Fibroblast of skin of left biceps (primary cell): Measurements from ENCODE around the gene PLCH1.

Source experiments
- DNase-seq, 2 experiments: peaks; one replicate each; pipeline ENCODE4 v3.0.0-alpha.2; 2013; ENCODE audit warnings: low read depth in 2 of 2

The PLCH1 gene

DNA sequence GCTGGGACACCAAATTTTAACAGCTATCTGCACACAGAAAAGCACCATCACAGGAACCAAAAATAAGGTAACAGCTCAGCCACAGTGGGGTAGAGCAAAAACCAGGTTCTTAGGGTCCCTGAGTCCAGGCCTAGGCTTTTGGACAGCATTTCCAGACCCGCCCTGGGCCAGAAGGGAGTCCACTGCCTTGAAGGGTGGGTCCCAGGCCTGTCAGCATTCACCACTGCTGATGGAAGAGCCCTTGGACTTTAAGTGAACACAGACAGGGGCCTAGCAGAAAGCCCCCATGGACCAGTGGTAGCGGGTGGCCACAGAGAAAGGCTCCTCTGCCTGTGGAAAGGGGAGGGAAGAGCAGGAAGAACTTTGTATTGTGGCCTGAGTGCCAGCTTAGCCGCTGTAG, 56.4 kb downstream of the PLCH1 start:
- DNase-seq = no peak

DNA sequence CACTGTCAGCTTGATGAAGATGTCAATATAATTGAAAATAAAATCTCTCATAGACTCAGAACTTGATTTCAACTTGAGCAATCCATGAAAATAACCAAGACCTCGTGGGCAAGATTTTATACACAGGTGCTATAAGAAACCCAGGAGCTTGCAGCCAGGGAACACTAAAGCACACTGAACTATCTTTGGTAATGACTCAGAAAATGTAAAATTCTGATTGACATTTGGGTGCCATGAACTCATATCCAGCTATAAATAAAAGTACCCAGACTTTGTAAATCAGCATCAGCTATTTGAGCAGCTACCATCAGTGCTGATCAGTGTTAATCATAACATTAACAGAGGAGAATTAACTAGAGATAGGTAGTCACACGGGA, 61.5 kb downstream of the PLCH1 start:
- DNase-seq = no peak

DNA sequence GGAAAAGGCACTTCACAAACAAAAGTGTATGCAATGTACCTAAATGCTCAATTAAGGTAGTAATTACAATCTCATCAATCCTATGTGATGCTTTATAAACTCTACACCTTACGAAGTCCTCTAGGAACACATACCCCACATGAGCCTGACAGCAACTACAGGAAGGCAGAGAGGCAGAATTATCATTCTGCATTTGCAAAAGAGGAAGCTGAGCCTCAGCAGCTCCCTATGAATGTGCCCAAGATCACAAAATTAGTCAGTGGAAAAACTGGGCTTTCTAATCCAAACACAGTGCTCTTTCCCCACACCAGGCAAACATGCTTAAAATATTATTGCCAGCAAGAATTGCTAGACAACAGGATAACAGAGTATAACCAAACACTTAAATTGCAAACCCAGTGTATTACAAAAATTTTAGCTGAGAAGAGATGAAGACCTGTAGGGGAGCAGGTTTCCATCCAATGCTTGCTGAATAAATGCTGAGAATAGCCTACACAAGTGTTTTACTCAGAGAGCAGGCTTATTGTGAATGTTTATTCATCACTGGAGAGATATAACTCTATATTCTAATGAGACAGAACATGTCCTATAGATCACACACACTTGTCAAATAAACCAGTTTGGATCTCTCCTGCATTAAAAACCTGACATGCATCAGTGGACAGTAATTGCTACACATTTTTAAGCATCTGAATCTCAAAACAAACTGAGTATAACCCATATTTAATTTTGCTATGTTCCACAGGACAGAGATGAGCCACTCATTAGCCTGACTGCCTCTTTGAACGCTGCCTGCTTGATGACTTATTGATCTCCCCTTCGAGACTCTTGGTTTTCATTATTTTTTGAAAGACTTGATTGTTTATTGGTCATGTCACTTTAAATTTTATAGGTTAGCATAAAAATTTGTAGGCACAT, 62.2 kb downstream of the PLCH1 start:
- no peak for DNase-seq

DNA sequence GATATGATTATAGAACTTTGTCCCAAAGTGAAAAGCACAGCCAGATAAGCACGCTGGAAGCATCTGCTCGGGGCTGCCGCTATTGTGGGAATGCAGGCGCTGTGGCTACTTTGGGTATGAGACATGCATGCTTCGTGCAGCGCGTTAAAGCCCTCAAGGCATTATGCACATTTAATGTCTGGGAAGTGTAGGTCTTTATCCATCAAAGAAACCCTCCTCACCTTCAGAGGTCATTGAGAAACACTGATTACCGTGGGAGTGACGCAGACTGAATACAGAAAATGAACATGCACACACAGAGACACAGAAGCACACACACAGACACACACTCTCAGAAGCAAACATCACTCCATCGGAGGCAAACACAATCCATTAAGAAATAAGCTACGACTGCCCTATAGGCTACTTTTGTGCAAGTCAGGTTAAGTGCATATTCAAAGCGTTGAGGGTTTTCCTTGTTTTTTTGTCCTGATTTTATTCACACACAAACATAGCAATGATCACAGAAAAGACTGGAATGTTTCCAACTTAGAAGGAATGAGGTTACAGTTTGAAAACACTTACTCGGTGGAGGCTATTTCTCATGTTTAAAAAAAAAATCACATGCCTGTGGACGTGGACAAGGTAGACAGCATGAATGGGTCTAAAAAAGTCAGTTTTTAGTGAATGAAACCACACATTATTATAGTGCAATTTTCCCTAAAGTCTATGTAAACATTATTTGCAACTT, 68.5 kb downstream of the PLCH1 start:
- peak in 1 of 2 experiments; percentile 12 for DNase-seq

DNA sequence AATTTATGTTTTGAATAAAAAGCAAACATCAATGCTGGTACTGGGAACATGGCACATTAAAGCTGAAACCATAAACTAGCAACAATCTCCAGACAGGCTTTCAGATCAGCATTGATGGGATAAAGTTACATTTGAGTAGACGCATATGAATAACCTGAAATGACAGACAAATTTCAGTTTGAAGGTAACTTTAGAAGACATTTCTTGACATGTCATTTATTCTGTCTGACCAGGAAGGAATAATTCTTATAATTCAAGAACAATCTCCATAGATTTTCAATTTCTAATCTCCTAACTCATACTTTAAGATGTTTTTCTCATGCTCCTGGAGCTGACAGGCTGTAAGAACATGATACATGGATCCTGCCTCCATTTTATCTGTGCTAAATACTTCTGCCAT, 69.8 kb downstream of the PLCH1 start:
- DNase-seq = no peak

DNA sequence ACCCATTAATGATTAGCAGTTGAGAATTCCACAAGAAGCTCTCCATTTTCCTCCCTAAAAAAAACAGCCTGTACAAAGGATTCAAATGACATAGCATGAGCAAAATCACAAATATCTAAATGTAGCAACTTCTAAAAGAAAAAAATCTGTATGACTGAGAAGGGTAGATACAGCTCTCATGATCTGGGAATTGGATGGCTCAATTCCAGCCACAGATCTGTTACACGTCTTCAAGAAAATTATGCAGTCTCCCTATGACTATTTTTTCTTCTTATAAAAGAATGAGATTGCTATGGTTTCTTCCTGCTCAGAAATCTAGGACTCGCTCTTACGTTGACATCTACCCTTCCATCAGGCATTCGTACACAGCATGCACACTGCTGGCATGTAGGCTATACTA, 71.5 kb downstream of the PLCH1 start:
- DNase-seq = no peak

DNA sequence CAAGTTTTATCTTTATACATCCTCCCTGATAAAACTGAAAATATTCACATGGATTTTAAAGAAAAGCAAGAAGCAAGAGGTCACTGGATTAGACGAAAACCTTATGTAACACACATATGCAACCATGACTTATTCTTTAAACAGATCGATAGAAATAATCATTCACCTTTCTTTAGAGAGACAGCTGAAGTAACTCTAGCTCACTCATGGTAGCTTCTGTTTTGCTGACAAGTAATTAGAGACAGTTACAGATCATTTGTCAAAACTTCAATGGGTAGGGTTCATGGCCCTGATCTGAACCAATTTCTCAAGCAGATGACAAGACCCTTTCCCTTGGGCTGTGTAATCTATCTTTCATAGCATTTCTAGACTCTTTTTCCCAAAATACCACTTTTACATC, 74.5 kb downstream of the PLCH1 start:
- DNase-seq = no peak

DNA sequence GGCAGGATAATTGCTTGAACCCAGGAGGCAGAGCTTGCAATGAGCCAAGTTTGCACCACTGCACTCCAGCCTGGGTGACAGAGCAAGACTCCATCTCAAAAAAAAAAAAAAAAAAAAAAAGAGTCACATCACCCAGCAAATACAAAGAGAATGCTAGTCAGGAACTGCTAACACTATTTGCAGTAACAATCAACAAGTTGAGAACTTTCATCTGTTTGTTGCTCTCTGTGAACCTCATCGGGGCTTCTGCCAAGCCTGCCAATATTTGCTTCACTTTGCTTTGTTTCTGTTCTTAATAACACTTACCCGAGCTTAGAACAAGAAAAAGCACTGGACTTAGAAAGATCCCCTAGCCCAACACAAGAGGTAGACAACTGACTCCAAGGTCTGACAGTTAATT, 76.9 kb downstream of the PLCH1 start:
- DNase-seq = no peak

DNA sequence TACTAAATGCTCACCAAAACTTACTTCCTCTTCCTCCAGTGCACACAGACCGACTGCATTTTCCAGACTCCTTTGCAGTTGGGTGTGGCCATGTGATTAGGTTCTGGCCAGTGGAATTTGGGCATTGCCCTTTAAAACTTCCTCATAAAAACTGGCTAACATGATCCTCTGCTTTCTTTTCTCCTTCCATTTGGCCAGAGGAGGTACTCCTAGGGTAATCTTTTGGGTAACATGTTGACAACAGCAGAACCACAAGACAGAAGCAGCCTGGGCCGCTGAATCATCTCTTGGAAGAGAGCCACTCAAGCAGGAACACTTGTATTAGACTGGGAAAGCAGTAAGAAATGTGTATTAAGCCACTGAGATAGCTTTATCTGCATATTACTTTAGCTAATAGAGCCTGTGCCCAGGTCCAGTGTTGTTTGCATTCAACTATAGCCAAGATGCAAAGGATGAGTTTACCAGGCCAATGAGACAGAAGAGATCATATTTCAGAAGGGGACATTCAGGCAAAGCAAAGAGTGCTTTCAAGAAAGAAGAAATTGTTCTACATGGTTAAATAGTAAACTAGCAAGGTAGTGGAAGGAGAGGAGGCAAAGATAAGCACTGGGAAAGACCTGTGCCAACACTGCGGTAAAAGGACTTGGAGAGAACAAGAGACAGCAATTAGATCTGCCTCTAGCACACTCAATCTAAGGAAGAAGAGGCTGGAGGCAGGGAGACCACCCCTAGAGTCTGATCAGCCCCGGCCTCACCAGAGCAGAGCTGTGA, 79.8 kb downstream of the PLCH1 start:
- peak; percentile 79 to 80 for DNase-seq

DNA sequence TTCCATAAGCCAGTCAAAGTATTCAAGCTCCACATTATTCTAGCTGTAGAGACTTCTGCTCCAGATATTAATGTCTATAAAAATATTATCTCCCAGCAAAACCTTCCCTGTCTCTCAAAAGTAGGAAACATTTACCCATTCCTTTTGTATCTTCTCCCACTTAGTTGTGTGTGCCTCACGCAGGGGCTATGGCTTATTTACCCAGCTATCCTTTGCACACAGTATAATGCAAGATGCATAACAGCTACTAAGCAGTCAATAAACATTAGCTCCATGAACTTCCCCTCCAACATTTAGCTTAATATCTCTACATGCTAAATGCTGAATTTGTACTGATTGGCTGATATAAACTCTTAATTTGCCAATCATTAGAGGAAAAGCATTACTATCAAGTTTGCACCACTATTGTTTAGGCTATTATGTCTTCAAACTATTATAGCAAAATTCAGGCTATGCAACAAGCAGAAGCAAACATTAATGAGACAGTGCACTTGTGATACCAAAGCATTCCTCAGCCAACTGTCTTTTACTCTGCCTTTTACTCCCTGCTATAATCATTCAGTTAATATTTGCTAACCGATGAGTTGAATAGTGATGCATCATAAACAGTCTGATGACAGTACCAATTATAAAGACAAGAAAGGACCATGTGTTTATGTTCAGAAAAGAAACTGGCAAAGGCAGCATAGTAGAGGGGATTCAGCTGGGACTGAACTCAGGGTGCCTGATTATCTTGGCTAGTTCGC, 81.2 kb downstream of the PLCH1 start:
- no peak for DNase-seq

DNA sequence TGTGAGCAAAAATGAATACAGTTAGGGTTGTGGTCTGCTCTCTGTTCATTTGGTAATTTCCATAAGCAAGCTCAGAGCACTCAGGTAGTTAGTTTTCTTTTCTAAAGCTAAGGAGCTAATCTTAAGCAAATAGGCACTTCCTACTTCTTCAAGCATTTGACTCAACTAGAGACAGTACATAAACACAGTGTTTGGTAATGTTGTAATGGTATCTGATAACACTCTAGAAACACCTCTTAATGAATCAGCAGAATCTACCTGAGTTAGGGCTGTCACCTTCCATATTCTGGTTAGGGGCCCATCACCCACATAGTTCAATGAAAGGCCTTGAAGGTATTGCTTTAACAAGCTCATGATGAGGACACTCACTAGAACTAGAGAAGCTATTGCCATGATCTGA, 83.1 kb downstream of the PLCH1 start:
- DNase-seq = no peak

DNA sequence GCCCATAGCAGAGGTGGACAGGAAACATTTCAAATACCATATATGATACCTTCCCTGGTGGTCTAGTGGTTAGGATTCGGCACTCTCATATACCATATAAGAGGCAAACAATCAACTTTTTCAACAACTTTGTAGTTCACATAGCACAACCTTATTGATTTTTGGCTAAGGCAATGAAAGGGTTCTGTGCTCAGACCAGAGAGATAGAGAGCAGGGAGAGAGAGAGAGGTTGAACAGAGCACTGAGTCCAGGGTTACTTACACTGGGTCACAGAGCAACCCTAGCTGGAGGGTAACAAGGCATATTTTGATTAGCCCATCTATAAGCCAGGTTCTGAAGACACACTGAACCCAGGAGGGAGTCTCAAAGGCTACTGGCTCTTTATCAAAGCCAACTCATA, 83.8 kb downstream of the PLCH1 start:
- DNase-seq = no peak

DNA sequence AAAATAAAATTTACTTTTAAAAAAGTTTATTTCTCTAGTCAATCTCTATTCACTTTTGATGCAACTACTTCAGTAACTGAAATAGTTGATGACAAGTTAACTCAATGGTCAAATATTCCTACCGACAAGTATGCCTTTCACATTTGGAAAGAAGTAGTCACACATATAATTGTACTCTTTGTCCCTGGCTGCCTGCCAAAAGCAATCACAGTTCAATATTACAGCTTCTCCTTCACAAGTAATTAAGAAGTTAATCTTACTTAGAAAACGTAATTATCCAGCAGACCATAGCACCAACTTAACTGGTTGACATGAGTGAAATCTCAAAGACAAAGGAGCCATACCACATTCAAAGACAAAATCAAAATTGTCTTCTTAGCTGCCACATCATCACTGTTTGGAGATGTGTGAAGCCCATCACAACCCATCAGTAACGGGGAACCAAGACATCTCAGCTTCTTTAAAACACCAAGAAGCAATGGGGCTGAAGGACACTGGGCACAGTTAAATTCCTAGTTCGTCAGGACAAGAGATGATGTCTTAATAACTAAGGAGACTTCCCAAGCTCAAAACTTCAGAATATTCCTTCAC, 86.1 kb downstream of the PLCH1 start:
- no peak for DNase-seq

DNA sequence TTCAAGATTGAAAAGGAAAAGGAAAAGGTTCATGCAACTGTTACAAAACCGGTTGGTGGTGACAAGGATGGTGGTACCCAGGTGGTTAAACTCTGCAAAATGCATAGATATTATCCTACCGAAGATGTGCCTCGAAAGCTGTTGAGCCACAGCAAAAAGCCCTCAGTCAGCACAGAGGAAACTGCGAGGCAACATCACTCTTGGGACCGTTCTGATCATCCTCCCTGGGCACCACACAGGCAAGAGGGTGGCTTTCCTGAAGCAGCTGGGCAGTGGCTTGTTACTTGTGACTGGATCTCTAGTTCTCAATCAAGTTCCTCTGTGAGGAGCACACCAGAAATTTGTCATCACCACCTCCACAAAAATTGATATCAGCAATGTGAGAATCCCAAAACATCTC, 86.9 kb downstream of the PLCH1 start:
- no peak for DNase-seq

DNA sequence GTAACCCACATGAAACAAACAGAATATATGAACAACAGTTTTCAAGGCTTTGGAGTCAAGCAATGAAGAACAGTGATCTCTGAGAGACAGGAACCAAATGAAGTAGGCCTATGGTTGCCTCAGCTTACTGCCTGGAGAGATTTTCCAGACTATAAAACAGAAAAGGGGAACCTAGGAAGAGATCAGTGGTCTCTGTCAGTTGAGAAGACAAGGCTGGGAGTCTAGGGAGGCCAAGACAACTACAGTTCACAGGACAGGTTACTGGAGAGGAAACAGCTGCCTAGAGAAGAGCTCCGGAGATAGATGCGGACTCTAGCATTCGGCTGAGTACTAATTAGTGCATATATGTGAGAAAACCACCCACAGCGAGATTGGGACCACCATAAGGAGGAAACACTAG, 87.7 kb downstream of the PLCH1 start:
- no peak for DNase-seq

DNA sequence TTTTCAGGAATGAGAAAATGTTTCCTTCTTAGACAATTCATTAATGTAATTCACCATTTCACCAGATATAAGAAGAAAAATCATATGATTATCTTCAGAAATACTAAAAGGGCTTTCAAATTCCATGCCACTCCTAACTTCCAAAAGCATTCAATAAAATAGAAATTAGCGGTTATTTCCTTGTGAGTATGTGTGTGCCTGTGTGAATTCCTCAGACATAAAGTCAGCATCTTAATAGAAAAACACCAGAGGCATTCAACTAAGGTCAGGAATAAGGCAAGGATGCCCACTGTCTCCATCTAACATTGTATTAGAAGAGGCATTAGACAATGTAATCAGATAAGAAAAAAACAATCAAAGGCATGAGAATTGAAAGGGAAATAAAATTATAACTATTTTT, 88.4 kb downstream of the PLCH1 start:
- DNase-seq = no peak

DNA sequence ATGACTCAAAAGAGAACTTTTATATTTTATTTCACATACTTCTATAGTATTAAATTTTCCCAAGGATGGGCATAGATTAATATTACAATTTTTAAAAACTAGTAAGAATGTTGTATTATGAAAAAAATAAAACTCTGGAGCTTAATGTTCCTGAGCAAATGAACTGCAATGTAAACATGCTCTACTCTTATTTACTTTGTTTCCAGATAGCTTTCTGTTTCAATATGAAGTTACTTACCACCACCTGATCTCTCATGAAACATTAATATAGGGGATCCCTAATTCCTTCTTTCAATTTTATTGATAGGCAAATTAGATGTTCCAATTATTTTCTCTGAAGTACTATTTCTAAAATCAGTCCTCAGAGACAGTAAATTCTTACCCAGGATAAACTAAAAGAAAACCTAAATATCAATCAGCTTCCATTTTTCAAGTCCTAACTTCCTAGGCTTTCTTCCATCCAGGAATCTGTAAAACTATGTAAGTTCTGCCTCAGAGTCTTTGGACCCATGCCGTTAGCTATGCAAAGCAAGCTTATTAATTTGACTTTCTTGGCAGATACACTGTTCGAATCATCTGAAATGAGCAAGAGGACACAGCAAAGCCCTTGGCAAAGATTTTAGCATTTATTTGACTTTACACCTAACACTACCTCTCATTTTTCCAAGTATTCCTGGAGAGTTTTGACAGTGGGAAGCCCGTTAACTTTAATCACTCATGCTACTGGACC, 93.2 kb downstream of the PLCH1 start:
- DNase-seq = no peak

DNA sequence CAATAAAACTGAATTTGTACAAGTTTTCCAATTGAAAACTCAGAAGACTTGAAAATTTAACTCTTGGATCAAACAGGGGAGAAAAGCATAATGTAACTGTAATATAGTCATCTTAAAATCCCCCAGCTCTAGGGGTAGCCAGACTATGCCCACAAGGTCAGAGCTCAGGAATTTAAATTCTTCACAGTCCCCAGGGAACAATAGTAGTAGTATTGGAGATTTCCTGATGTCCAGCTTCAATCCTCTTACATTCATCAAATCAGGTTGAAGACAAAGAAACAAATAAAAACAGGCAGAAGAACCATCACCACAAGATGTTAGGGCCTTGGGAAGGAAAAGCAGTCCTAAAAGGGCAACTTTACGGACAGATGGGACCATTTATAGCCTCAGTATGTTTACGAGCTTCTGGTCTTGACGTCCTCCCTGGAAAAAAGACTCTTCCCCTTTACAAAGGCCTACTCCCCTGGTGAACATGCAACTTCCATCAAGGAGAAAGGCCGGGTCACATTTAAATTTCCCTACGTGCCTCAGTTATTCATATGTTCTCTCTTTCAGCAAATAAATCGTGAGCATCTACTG, 96.8 kb downstream of the PLCH1 start:
- DNase-seq = no peak

DNA sequence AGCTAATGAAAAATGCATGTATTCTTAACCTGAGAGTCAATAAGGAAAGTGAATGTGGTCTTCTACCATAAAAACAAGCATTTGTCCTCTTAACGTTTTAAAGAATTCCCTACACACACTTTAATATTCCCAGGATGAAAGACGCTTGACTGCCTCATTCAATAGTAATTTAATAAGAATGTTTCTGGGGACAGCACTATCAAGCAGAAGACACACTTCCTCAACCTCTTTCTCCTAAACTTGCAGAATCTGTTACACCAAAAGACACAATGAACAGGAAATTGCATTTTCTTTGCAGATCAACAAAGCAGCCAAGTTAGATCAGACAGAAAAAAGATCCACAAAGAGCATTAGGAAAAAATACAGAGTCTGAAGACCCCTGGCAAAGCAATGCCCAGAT, 97.7 kb downstream of the PLCH1 start:
- no peak for DNase-seq

DNA sequence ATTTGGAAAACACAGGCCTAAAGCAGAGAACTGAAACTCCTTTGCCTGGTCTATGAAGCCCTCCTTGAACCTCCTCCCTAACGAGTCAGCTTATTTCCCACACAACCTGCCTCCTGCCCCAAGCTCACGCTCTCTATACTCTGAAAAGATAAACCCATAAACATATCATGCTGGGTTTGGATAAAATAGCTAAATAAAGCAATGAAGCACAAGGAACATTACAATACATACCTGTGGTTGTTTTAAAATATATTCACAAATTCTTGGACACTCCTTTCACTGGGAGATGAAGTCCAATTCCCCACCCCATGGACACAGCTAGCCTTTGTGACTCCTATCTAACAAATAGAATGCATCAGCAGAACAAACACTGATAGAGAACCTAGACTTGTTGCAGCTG, 98.2 kb downstream of the PLCH1 start:
- DNase-seq = no peak
